ENCODE results near the gene ARIH1.

The ARIH1 gene

GRCh38 chr15:72536506-72536905, 62.4 kb downstream of the ARIH1 start:
- in situ Hi-C loops (cut with MboI; ENCODE audit: low sequenced_read_pairs): no loop called here

- in situ Hi-C loops (cut with MboI; ENCODE audit: low sequenced_read_pairs): no loop called here
These were observed 64.8 kb downstream of the ARIH1 start for GRCh38 chr15:72538931-72539330.

DNA sequence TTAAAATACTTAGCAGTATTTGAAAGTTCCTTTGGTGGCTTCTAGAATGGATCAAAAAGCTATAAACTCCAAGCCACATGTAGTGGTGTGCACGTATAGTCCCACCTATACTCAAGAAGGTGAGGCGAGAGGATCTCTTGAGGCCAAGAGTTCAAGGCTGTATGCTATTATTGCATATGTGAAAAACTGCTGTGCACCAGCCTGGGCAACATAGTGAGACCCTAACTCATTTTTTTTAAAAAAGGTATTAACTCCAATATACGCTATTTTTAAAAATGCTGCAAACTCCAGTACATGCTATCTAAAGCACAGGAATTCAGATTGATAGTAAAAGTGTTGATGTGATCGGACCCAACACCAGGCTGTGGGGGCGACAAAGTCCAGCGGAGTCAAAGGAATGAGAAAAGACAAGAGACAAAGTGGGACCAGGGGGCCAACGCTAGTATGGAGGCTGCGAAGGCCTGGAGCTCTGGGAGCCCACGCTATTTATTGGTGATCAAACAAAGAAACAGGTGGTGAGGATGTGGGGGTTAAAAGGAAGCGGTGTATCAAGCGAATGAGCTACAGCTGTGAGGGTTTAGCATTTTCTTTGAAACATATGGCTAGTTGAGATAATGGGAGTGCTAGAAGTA, 66.6 kb downstream of the ARIH1 start:
- in situ Hi-C loops (cut with MboI; ENCODE audit: low sequenced_read_pairs): no loop called here

DNA sequence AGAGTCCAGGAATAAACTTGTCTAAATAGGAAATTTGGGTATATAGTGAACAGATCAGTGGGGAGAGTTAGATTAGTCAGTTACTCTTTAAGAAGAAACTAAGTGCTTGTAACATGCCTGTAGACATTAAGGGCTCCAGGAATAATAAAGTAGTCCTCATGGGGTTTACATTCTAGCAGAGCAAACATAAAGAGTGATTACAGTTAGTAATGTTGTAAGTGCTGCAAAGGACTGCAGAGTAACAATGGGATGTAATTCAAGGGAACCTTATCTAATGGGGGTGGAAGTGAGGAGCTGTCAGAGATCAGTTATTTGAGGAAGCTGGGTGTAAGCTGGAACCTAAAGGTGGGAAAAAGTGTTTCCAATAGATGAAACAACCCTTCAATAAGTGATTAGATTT, 67.5 kb downstream of the ARIH1 start:
- in situ Hi-C loops (cut with MboI; ENCODE audit: low sequenced_read_pairs): no loop called here

DNA sequence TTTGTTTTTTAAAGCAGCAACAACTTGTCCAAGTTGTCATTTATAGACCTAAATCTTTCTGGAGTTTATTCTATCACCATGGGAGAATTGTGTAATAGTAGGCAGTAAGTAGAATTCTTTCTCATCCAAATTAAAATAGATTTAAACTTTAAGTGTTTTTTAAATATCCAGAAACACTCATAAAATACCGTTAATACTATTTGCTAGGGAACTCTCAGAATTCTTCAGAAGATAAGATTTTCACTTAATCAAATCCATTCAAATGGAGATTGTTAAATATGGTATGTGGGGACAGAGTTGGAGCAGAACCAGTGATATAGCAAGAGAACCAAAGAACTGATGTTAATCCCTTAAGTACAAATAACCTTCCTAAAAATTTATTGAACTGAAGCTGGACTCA, 71.0 kb downstream of the ARIH1 start:
- in situ Hi-C loops (cut with MboI; ENCODE audit: low sequenced_read_pairs): no loop called here

- in situ Hi-C loops (cut with MboI; ENCODE audit: low sequenced_read_pairs): no loop called here
These were observed 80.6 kb downstream of the ARIH1 start for GRCh38 chr15:72554471-72555425.

DNA sequence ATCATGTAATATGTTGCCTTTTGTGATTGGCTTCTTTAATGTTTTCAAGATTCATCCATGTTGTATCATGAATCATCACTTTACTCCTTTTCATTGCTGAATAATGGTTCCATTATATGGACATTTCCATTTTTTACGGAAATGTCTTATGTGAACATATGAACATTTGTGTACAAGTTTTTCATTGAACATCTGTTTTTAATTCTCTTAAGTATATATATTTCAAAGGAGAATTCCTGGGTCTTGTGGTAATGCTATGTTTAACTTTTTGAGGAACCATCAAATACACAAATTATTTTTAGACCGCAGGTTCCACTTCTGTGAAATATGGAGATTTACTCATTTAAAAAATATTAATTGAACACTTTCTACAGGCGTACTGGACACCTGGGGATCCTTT, 85.7 kb downstream of the ARIH1 start:
- in situ Hi-C loops (cut with MboI; ENCODE audit: low sequenced_read_pairs): no loop called here

- in situ Hi-C loops (cut with MboI; ENCODE audit: low sequenced_read_pairs): no loop called here
These were observed 86.3 kb downstream of the ARIH1 start for GRCh38 chr15:72560458-72560857.

GRCh38 chr15:72562386-72562785, 88.3 kb downstream of the ARIH1 start:
- in situ Hi-C loops (cut with MboI; ENCODE audit: low sequenced_read_pairs): no loop called here

DNA sequence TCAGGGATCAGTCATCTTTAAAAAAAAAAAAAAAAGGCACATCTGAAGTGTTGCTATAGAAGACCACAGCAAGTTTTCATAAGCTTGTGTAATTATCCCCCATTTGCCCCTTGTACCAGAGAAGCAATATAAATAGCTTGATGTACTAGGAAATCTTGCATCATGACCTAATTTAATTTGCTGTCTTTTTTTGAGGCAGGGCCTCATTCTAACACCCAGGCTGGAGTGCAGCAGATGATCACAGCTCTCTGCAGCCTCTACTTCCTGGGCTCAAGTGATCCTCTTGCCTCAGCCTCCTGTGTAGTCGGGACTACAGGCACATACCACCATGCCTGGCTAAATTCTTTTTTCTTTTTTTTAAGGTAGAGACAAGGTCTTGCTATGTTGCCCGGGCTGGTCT, 88.7 kb downstream of the ARIH1 start:
- in situ Hi-C loops (cut with MboI; ENCODE audit: low sequenced_read_pairs): no loop called here

- in situ Hi-C loops (cut with MboI; ENCODE audit: low sequenced_read_pairs): no loop called here
These were observed 90.0 kb downstream of the ARIH1 start for GRCh38 chr15:72564091-72564490.

- in situ Hi-C loops (cut with MboI; ENCODE audit: low sequenced_read_pairs): no loop called here
These were observed 92.8 kb downstream of the ARIH1 start for GRCh38 chr15:72566973-72567372.

DNA sequence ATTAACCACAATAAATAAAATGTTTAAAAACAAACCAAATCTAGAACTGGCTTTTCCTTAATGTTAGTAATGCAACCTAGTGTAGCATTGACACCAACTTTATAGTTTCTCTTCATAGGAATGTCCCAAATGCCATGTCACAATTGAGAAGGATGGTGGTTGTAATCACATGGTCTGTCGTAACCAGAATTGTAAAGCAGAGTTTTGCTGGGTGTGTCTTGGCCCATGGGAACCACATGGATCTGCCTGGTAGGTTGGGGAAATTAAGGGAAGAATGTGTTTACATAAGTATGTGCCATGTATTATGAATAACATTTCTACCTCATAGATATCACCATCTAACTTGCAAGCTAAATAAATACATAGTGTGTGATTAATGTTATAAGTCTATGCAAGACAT, 95.9 kb downstream of the ARIH1 start:
- in situ Hi-C loops (cut with MboI; ENCODE audit: low sequenced_read_pairs): no loop called here

DNA sequence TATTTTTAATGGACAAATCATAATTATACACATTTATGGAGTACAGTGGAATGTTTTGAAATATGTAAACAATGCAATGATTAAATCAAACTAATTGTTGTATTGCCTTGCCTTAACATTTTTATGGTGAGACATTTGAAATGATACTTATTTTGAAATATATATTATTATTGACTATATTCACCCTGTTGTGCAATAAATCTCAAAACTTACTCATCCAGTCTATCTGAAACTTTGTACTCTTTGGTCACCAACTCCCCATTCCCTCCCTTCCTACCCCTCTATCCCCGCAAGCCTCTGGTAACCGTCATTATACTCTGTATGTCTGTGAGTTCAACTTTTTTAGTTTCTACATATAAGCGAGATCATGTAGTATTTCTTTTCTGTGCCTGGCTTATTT, 105.7 kb downstream of the ARIH1 start:
- in situ Hi-C loops (cut with MboI; ENCODE audit: low sequenced_read_pairs): no loop called here

DNA sequence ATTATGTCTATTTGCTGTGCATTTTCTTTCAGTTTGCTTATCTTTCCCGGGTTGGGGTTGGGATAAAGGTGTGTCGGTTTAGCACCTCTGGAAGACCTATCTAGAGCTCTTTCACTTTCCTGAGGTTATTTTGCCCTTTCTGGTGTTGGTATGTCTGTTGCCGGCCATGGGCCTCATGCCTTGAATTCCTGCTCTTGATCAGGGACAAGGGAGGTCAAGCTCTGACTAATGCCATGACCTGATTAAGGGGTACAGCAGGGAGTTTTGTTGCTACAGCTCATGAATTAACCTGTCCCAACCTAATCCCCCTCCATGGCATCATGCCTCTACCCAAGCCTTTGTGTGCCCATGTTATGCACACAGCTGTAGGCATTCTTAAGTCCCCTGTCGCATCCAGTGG, 109.9 kb downstream of the ARIH1 start:
- in situ Hi-C loops (cut with MboI; ENCODE audit: low sequenced_read_pairs): no loop called here

DNA sequence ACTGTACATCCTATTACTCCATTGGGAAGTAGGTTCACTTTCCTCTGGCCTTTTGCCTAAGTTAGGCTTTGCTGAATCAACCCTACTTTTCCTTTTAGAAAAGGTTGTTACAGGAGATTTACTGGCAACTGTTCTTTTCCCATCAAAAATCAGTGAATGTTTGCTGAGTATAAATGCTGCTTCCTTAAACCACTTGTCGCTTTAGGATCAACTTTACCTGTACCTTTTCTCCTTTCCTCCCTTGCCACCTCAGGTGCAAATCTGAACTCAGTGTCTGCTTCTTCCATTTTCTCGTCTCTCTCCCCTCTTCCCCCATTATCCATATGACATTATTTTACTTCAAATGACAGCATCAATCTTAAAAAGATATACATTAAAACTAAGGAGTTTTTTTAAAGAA, 110.9 kb downstream of the ARIH1 start:
- in situ Hi-C loops (cut with MboI; ENCODE audit: low sequenced_read_pairs): no loop called here

DNA sequence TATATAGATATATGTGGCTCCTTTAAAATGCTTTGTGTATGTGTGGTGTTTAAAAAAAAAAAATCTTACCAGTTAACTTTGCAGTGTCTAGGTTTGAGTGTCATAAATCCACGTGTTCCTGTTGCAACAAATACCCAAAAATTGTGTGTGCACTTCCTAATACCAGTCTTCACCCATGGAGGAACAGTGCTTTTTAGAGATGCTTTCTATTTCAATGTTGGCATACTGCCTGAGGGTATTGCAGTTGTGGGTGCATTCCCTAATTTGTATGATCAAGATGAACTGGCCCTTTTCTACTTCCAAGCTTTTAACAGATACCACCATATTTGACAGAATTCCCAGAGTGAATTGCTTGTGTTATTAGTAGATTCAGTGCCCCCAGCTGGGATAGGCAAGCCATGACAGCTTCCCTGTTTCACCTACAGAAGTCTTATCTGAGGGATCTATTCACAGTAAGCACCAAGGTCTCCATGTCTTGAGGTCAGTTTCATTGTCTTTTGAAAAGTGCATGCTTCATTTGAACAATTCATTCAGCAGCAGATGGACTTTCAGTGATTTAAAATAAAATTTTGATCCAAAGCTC, 111.4 kb downstream of the ARIH1 start:
- in situ Hi-C loops (cut with MboI; ENCODE audit: low sequenced_read_pairs): no loop called here

GRCh38 chr15:72588096-72588495, 114.0 kb downstream of the ARIH1 start:
- in situ Hi-C loops (cut with MboI; ENCODE audit: low sequenced_read_pairs): no loop called here

GRCh38 chr15:72590427-72590826, 116.3 kb downstream of the ARIH1 start:
- in situ Hi-C loops (cut with MboI; ENCODE audit: low sequenced_read_pairs): no loop called here

DNA sequence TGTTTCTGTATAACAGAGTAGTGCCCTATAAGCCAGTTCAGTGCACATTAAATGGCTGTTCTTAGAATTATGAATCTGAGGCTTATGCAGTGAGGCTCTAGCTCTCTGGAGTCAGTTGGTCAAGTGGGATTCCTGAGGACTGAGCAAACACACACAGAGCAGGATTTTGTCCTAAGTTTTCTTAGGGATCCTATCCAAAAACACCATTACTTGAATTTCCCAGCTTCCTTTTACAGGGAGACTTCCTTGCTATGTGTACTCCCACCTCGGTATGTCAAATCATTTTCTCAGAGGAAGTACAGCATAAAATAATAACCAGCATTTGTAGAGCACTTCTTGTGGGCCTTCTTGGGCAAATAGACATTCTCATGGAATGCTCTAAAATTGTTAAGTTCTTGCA, 117.2 kb downstream of the ARIH1 start:
- in situ Hi-C loops (cut with MboI; ENCODE audit: low sequenced_read_pairs): no loop called here

- in situ Hi-C loops (cut with MboI; ENCODE audit: low sequenced_read_pairs): no loop called here
These were observed 118.0 kb downstream of the ARIH1 start for GRCh38 chr15:72592097-72592496.

DNA sequence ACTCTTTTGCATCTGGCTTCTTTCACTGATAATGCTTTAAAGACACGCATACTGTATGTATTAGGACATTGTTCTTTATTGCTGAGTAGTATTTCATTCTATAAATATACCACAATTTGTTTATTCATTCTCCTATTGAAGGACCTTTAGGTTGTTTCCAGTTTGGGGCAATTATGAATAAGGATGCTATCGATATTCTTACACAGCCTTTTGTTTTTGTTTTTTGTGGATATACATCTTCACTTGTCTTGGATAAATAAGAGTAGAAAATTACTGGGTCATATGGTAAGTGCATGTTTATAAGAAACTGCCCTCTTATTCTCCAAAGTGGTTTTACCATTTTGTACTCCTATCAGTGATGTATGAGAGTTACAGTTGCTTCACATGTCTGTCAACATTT, 118.5 kb downstream of the ARIH1 start:
- in situ Hi-C loops (cut with MboI; ENCODE audit: low sequenced_read_pairs): no loop called here

Measured in HL-60/S4 (cell line).